Activated CD8-positive, alpha-beta memory T cell treated with anti-CD3 and anti-CD28 coated beads for 1 hour (primary cell): ENCODE results near the gene HOXB7.

ENCODE experiments used
- DNase-seq, 2 donors: peaks; one replicate each; pipeline ENCODE4 v3.0.0-alpha.2; 2020; ENCODE audit warnings: low read depth in 1 of 2; ENCODE audit errors: extremely low read depth in 1 of 2

Gene HOXB7

GRCh38 chr17:48611681-48612455 lies 1.1 kb upstream of the HOXB7 start:
- DNase-seq = no peak

- DNase-seq = no peak
Measured at GRCh38 chr17:48611213-48611612, 396 bp upstream of the HOXB7 start.

- DNase-seq = no peak
Measured at GRCh38 chr17:48609759-48610281, 997 bp downstream of the HOXB7 start.

GRCh38 chr17:48609033-48609432 lies 1.8 kb downstream of the HOXB7 start:
- no peak for DNase-seq

DNA sequence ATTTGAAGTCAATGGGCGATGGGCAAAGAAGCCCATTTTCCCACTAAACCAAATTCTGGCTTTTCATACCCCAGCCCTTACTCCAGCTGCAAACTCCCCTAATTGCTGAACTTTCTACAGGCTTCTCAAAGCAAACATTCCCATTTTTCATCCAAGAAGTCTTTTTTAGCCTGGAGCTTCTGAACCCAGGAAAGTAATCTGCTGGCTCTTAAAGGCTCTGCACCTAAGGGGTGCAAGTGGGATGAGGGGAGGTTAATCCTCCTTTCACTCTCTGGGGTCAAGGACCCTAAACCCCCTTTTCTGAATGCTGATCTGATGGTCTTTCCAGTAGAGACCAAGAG lies 2.4 kb downstream of the HOXB7 start:
- DNase-seq = no peak

DNA sequence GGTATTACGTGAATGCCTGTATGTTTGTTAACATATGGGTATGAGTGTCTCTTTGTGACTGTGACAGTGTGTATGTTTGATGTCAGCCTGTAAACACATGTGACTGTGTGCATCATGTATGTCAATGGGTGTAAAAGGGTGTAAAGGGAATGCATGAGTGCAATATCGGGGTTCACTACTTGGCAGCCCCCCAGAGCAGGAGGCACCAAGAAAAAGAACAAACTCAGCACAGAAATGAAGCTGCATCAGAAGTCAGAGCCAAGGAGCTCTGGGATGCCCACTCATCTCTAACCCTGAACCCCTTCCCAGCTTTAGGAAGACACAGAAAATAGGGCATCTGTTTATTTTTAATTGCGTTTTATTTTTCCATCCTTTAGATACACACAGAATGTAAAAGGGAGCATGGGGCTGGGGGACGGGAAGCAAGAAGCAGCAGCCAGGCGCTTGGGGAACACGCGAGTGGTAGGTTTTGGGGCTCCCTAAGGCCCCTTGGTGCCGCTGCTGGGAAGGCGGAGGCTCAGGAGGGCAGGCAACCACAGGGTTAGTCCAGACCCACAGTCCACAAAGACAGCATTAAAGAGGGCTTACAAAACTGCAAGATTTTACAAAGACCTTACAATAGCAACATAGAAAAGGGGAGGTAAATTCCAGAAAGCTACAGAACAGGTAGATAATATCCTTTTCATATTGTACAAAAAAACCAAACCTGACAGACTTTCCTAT lies 3.8 kb downstream of the HOXB7 start:
- DNase-seq = no peak

GRCh38 chr17:48605991-48606891 lies 4.6 kb downstream of the HOXB7 start:
- no peak for DNase-seq

- DNase-seq = no peak
Measured at GRCh38 chr17:48605409-48605919, 5.4 kb downstream of the HOXB7 start.

GRCh38 chr17:48604770-48605329 lies 6.0 kb downstream of the HOXB7 start, which contains the start of gene HOXB6:
TSS of gene HOXB6 (minus strand) at chr17:48604986. CDS start at chr17:48598150, 6,836 bp downstream.
- DNase-seq = no peak

GRCh38 chr17:48603959-48604769 lies 6.7 kb downstream of the HOXB7 start:
- no peak for DNase-seq

GRCh38 chr17:48601539-48602425 lies 9.0 kb downstream of the HOXB7 start:
- DNase-seq = no peak

GRCh38 chr17:48601207-48601538 lies 9.6 kb downstream of the HOXB7 start:
- DNase-seq = no peak

GRCh38 chr17:48600244-48601098 lies 10.3 kb downstream of the HOXB7 start:
- DNase-seq = no peak

DNA sequence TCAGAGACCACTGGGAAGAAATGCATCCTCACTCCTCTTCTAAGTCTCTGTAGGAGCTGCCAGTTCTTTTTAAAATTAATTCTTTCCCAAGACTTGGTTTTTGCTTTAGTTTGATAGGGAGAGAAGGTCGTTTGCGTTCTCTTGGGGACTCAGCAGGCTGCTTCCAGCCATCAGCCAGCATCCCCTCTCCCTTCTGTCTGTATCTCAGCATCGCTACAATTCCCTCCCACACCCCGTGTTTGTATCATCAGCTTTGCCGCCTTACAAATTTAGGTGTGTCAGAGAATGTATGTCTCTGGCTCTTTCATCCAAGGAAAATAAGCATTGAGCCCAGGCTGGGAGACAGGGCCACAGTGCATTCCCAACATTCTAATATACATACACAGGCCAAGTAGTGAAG lies 11.5 kb downstream of the HOXB7 start:
- DNase-seq = no peak

GRCh38 chr17:48598736-48599135 lies 12.1 kb downstream of the HOXB7 start:
- no peak for DNase-seq

GRCh38 chr17:48597778-48598631 lies 12.8 kb downstream of the HOXB7 start:
- no peak for DNase-seq

- no peak for DNase-seq
Measured at GRCh38 chr17:48597528-48597777, 13.4 kb downstream of the HOXB7 start.
